HG02588 (cell line): ENCODE results near the gene VPS26C.

Experiments
- ATAC-seq: cut with Tn5 transposase; IDR thresholded peaks from one replicate; pipeline ENCODE4 v1.9.1; 2021; ENCODE audit warnings: mild to moderate bottlenecking, moderate library complexity; ENCODE audit not compliant: unreplicated experiment

Gene VPS26C

DNA sequence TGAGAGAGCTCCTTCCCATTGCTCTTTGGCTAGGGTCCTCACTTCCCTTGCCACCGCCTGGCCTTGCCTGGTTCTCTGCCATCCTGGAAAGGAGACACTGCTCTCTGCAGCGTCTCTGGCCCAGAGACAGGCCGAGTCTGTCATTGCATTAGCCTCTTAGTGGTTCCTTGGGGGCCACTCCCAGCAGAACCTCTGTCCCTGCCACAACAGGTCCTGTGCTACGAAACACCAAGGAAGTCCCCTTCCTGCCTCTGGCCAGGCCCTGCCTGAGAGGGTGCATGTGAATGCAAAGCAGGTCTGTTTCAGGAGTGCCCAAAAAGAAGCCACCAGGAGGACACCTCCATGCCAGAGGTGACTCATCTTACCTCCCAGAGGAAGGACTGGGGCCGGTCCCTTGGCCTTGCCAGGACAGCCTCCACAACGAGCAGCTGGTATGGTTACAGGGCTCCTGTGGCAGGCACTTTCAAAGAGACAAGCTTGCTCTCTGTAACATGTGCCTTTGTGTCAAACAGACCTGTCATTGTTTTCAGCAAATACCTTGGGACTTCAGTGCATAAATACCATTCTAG, 59.6 kb downstream of the VPS26C start:
- ATAC-seq = peak; percentile 56

DNA sequence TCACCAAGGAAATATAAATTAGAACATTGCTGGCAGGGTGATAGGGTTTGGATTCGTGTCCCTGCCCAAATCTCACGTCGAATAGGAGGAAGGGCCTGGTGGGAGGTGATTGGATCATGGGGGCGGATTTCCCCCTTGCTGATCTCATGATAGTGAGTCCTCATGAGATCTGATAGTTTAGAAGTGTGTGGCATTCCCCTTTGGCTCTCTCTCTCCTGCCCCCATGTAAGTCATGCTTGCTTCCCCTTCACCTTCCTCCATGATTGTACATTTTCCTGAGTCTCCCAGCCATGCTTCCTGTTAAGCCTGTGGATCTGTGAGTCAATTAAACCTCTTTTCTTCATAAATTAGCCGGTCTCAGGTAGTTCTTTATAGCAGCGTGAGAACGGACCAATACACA, 60.6 kb downstream of the VPS26C start:
- no peak for ATAC-seq

DNA sequence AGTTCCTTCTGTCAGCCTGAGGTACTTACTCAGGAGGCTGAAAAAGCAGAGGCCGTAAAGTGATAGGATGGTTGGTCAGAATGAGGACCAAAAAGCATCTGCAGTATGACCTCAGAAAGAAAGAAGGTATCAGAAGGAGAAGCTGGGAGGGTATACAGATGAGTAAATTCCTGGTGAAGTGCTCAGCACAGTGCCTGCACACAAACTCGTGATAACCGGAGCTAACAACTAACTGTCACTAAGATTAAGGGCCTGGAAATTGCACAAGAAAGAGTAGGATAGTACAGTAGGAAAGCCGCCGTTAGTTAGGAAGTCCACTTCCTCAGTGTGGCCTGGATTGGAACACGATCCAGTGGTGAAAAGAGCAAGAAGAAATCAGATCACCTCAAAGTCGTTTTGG, 62.6 kb downstream of the VPS26C start:
- ATAC-seq = no peak

DNA sequence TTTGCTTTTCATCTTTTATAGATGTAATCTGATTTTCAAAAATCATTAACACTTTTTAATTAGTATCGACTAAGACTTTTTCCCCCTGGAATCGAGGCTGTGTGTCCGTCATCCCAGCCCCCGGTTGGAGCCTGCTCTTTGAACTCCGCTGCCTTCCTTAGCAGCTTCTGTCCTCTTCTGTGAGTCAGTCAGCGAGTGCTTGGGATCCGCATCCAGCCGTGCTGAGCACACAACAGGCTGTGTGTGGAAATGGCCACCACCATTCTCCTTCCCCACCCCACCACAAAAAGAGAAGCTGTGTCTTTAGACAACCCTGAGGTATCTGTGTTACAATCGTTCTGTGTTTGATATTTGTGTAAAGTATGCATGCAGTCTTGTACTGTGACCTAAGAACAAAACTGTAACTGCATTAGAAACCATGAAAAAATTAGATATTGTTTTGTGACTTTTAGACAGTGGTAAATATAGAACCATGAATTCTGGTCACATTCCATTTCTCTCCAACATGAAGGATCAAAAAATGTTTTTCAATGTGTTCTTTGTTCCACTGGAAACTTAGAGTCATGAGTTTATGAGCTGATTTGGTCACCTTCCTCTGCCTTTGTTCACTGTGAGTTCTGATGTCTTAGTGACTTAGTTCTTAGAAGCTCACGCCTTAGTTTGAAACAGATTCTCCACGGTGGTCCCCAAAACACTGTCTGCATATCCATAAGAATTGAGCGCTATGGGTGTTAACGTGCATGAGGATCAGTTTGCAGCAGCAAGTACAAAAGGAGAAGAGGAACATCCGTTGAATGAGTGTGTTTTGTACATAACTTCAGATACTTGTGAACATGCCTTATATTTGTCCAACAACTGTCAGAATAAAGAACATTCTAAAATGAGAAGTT, 64.7 kb downstream of the VPS26C start:
- no peak for ATAC-seq

- ATAC-seq = no peak
Observed at GRCh38 chr21:37200641-37201480, 66.3 kb downstream of the VPS26C start.

- ATAC-seq = no peak
Observed at GRCh38 chr21:37199057-37199924, 67.8 kb downstream of the VPS26C start.

DNA sequence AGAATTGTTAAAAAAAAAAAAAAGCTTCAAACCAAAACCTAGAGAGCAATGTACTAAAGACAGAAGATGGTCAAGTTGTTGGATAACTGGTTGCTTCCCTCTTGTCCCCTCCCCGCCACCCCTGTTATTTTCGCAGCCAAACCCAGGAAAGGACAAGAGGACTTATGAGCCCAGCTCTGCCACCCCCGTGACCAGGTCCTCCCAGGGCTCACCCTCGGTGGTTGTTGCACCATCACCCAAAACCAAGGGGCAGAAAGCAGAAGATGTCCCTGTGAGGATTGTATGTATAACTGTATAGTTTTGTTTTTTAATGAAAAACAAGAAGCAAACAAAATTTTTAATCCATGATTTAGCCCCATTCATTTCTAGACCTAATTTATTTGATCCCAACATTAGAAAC, 69.4 kb downstream of the VPS26C start:
- no peak for ATAC-seq

GRCh38 chr21:37196847-37197246, 70.3 kb downstream of the VPS26C start:
- ATAC-seq = no peak

- ATAC-seq = no peak
Observed at GRCh38 chr21:37195610-37196009, 71.5 kb downstream of the VPS26C start.

- ATAC-seq = no peak
Observed at GRCh38 chr21:37195059-37195458, 72.1 kb downstream of the VPS26C start.

- no peak for ATAC-seq
Observed at GRCh38 chr21:37193676-37194075, 73.5 kb downstream of the VPS26C start.

GRCh38 chr21:37193006-37193405, 74.1 kb downstream of the VPS26C start:
- no peak for ATAC-seq

DNA sequence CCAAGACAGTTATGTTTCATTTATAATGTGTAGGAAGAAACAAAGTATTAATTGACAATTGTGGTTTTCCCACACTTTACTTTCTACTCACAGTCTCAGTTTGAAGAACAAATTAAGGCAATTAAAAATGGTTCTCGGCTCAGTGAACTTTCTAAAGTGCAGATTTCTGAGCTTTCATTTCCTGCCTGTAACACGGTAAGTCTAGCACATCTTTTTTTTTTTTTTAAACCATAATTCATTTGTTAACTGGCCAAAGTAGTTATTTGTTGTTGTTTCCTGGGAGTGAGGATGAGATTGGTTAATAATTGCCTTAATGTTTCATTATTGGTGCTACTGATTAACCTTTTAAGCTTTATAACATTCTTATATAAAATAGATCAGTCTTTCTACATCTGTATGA, 75.1 kb downstream of the VPS26C start:
- ATAC-seq = no peak

DNA sequence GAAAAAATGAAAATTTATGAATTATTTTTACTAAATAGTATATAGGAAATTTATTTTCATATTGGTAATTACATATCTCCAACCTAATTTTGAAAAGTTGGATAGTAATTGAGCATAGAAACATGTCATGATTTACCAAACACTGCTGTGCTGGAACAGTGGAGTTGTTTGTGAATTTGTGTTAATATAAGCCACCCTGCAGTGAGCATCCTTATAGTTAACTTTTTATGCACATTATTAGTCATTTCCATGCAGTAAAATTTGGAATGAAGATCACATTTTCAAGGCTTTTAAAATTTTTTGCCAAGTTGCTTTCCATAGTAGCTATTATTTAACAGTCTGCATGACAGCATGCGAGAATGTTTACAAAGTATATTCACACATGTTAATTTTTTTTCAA, 78.3 kb downstream of the VPS26C start:
- no peak for ATAC-seq

- no peak for ATAC-seq
Observed at GRCh38 chr21:37186983-37187382, 80.2 kb downstream of the VPS26C start.

DNA sequence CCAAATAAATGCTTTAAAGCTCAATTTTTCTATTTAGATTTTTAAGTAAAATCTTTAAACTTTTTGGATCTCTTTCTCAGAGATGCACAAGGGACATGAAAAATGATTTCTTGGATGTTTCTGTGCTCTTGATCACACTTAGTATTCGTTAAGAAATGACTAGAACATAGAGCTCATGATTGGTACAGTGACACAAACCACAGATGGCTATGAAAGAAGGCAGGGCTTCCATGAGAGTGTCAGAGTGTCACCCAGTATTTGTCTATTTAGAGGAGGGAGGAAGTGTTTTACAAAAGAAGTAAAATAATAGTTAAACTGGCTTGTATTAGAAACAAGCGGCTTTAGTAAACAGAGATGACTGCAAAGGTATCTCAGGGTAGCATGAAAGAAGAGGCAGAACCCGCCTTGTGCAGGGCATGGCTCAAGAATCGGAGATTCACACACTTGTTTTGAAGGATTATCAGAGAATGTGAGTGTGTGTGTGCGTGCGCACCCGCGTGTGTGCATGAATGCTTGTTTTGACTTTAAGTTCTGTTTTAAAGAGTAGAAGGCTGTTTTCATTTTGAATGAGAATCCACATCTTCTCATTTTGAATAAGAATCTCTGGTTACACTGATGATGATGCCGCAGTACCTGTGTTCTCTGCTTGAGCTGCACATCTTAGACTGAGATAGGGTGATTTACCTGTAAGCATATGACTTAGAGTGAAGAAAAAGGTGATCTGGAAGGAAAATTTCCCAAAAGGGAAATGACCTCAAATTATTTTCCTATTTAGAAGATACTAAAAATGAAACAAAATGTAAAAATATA, 82.1 kb downstream of the VPS26C start:
- no peak for ATAC-seq

DNA sequence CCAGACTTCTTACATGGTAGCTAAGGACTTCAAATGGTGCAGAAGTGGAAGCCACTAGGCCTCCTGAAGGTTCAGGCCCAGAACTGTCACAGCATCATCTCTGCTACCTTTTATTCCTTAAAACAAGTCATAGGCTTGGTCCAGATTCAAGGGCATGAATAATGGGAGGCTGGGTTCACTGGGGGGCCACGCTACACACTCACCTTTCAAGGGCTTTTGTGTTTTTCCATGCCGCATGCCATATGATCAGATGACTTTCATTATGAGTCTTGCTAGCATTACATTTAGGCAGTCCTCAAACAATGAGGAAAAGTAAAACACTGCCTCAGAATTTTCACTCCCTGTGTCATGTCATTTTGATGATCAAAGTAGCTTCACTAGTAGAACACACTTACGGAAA, 83.4 kb downstream of the VPS26C start:
- no peak for ATAC-seq

- no peak for ATAC-seq
Observed at GRCh38 chr21:37182222-37182621, 84.9 kb downstream of the VPS26C start.

DNA sequence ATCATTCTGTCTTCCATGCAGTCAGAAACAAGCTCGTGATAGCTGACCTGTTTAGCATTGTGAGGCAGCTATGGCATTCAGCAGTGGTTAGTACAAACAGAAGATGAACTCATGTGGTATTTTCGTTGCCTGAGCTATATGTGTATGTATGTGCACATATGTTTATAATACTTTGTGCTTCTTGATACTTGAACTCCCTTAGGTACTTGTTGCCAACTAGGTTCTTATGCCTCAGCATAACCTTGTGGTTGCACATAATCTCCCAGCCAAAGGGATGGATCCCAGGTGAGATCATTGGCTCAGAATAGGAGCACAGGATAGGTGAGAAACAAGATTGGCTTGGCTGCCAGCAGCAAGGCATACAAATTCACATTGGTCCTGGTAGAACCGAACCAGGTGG, 86.1 kb downstream of the VPS26C start:
- no peak for ATAC-seq

GRCh38 chr21:37176716-37177115, 90.4 kb downstream of the VPS26C start:
- ATAC-seq = no peak
